Right kidney (tissue), 9 donors: ENCODE results near the gene SIK1.
"Not testable (repeated sequence)": the region's sequence is repeated elsewhere in the genome, so short reads cannot be mapped to it uniquely, and the experiment has no call there.

Experiments used
- DNase-seq: peaks from one replicate; pipeline ENCODE4 v3.0.0-alpha.2; 2016
- long read RNA-seq, 8 donors: transcript quantifications; one replicate each; lab custom pipeline, GENCODE V29; 2026

The SIK1 gene
- long read RNA-seq, donor 1, result 0 reads
- long read RNA-seq, donor 2, result 0 reads
- long read RNA-seq, donor 3, result 0 reads
- long read RNA-seq, donor 4, result 0 reads
- long read RNA-seq, donor 5, result 0 reads
- long read RNA-seq, donor 6, result 0 reads
- long read RNA-seq, donor 7, result 0 reads
- long read RNA-seq, donor 8, result 0 reads

DNA sequence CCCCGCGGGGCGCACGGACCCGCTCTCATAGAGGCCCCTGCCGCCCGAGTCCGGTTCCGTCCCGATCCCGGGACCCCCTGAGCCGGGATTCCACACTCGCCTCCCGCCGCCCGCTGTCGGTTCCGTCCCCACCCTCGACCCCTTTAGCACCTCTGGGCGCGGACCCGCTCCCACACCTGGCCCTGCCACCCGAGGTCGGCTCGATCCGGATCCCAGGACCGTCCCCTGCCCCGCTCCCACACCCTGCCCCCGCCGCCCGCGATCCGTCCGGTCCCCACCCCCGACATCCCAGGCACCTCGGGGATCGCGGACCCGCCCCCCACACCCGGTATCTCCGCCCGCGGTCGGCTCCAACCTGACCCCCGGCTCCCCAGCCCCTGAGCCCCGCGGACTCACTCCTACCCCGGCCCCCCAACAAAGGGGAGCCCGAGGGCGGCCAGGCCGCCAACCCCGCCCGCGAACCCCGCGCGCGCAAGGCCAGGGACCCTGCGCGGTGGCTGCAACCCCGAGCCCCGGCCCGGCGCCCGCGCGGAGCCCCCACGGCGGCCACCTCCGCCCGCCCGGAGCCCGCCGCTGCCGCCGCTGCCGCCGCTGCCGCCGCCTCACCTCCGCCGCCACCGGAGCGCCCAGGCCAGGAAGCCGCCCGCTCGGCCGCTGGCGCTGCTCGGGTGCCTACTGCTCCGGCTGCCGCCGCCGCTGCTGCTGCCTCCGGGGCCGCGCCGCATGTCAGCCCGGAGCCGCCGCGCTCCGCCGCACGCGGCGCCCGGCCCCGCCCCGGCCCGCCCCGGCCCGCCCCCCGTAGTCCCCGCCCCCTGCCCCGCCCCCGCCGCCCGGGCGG lies at the start of gene SIK1:
TSS of gene SIK1 (minus strand) at position 728 of the 838 bp plus-strand sequence. CDS start 953 bp downstream, outside the sequence.
- not testable (repeated sequence) for DNase-seq

DNA sequence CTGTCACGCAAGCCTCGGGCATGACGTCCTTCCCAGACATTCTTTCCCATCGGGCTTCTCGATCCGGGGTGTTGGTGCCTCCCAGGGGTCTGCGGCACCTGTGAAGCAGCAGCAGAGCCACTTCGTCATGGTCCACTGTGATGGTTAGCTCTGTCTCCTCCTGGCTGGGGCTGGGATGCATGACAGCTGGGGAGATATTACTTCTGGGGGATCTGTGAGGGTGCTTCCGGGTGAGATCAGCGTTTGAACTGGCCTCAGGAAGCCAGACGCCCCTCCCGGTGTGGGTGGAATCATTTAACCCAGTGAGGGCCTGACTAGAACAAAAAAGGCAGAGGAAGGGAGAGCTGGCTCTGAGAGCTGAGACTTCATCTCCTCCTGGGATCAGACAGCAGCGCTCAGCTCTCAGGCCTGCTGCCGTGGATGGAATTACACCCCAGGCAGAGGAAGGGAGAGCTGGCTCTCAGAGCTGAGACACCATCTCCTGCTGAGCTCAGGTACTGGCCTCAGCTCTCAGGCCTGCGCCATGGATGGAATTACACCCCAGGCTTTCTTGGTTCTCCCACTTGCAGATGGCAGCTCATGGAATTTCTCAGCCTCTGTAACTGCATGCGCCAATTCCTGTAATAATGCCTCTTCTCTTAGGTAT lies 44.8 kb upstream of the SIK1 start:
- DNase-seq, result not testable (repeated sequence)

DNA sequence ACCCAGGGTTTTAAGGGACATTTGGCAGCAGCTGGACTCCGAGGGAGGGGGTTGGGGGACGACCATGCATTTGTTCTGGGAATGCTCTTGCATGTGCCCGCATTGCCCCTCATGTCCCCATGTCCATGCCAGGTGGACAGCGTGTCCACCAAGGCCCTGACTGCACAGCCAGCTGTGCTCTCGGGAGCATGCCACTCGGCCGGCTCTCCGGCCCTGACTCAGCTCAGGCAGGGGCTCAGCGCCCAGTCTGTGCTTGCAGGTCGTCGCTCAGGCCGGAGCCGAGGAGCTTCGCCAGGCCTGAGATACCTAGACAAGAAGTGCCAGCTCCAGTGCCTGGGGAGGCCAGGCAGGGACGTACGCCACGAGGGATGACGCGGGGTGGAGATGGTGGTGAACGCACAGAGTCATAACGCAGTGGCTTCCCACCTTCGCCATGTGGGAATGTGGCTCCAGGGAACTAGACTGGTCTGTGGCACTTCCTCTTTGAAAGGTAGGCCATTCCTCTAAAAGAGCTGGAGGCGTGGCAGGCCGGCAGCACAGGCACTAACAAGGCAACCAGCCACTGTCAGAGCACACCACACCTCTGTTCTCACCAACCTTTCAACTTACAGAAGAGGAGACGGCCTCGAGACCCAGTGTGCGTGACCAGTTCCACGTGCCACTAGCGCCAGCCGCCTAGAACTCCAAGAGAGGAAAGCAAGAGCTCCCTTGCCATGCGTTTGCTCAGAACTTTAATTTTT lies 43.0 kb upstream of the SIK1 start:
- not testable (repeated sequence) for DNase-seq

DNA sequence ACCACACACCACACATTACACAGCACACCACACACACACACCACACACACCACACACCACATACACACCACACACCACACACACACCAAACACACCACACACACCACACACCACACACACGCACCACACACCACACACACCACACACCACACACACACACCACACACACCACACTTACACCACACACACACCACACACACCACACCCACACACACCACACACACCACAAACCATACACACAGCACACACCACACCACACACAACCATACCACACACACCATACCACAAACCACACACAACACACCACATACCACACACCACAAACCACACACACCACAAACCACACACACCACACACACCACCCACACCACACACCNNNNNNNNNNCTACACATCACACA lies 40.9 kb upstream of the SIK1 start:
- DNase-seq, result no peak

DNA sequence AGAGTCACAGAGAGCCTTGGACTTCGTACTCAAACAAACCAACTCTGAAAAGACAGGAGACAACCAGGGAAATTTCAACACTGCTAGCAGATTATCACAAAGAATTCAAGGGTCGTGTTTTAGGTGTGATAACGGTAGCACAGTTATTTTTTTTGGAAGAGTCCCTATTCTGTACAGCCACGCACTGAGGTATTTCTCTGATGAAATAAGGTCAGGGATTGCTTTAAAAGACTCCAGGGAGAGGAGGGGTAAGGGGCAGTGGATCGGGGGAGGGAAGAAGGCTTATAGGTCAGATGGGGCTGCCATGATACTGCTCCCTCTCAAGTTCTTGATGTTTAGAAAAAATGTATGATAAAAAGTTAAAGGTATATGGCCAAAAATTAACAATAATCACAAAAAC lies 38.2 kb upstream of the SIK1 start:
- not testable (repeated sequence) for DNase-seq

DNA sequence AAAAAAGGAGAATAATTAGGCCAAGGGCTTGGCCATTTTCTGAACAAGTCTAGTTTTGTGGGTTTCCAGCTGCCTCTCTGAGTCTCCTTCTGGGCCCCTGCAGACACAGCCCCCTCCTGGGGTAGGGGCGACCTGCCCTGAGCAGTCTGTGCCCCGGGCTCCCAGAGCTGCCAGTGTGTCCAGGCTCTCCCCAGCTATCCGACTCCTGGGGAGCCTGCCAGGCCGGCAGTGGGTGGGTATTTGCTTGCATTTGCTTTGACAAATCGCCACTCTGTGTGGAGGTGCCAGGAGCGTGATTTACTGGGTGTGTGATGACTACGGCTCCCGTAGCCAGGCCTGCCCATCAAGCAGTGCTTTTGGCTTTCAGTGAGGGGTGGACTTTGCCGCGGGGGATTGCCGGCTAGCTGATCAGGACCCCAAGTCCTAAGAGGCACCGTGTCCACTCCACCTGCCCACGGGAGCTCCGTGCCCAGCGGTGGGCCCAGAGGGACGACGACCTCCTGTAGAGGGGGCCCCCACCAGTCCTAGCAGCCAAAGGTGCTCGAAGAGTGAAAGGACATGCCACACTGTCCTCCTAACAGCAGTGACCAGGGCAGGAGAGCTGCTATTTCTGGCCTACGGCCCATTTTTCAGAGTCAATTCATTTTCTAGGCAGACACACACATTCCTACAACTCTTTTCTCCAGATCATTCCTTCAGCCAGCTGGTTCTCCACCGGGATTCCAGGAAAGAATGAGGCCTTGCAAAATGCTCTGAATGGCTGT lies 36.7 kb upstream of the SIK1 start:
- DNase-seq, result not testable (repeated sequence)

DNA sequence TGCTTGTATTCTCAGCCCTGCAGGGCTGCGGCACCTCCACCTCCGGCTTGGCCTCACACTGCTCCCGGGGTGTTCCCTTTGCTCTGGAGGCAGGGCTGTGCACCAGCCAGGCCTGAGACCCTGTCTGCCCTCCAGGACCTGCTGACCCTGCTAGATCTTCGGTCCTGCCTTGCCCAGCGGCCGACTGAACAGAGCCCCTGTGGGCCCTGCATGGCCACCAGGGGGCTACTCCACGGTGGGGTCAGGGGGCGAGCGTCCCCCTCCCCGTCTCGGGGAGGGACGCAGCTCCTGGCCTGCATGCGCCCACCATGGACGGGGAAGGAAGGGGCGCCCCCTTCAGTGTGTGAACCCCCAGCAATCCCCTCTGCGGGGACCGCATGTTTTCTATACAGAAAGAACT lies 36.0 kb upstream of the SIK1 start:
- DNase-seq, result not testable (repeated sequence)

DNA sequence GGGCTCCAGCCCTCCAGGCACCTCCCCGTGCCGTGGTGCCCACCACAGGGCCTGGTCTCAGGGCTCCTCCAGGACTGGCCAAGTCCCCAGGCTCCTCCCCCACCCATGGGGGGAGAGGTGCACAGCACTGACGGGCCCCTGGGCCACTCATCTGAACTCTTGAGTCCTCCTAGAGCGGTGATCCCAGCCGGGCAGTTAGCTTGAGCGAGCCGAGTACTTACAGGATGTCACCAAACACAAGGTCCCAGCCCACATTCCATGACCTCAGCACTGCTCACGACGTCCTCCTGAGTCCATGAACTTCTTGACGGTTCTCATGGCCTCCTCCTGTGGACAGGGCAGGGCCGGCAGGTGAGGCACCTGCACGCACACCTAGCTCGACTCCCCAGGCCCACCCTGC lies 33.5 kb upstream of the SIK1 start:
- DNase-seq, result not testable (repeated sequence)

DNA sequence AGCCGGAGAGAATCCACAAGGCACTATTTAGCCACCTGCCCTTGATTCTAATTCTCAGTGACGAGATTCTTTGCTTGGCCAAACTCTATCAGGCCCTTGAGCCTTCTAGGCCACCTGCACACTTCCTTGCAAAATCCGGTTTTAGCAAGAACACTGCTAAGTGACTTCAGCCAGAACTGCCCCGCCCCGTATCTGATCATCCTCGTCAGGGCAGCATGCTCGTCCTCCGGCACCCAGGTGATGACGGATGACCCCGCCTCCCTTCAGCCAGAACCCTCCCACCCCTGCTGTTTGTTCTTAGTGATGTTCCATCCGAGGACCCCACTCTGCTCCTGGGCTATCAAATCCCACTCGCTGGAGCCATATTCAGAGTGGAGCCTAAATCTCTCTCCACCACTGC lies 32.1 kb upstream of the SIK1 start:
- DNase-seq, result not testable (repeated sequence)

DNA sequence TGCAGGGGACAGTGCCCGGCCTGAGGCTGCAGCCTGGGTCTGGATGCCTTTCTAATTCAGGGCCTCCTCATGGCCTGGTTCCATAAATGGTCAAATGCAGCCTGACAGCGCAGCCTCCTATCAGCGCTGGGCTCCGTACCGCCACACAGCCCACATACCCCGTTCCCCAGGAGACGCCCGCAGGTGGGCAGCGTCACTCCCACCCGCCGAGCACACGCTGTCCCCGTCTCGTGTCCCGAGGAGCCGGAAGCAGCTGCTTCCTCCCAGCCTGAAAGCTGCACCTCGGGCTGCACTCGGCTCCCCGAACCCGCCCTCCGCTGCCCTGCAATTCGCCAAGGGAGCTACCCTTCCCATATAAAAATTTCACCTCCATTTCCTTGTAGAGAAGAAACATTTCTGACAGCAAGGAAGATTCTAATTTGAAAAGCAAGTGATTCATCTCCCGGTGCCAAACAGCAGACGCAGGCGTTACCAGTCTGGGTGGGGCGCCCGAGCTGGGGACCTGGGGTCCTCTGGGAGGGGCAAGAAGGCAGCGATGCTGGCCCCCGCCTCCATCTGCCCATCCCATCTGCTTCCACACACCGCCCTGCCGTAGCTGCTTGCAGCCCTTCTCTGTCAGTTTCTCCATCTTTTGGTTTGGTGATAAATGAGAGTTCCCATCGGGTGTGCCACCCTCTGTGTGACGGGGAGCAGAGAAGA lies 29.8 kb upstream of the SIK1 start:
- DNase-seq, result not testable (repeated sequence)

DNA sequence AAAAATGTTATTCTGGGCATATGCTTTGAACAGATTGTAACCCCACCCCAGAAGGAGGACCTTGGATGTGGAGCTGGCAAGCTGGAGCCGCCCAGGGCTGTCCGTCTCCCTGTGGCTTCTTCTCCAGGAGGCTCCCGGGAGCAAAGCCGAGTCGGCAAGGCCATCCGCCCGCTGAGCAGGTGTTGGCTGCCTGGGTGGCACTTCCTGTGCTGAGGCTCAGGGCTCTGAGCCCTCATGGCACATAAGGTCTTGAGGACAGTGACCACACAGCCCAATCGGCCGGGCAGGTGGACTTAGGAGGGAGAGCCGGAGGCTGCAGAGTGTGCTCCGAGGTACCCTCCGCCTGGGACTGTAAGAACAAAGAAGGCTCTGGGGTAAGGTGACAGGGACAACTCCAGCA lies 28.8 kb upstream of the SIK1 start:
- not testable (repeated sequence) for DNase-seq

DNA sequence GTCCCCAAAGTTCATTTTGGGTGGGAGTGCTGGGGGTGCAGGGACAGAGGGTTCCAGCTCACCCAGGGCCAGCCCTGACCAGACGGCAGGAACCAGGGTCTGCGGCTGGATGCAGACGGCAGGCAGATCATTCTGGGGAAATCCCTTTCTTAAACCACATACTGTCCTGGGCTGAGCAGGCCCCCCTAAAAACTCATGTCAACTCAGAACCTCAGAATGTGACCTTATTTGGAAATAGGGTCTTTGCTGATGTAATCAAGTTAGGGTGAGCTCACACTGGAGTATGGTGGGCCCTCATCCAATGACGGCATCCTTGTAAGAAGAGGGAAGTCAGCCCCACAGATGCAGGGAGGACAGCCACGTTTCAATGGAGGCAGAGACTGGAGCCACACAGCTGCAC lies 27.2 kb upstream of the SIK1 start:
- DNase-seq, result not testable (repeated sequence)

DNA sequence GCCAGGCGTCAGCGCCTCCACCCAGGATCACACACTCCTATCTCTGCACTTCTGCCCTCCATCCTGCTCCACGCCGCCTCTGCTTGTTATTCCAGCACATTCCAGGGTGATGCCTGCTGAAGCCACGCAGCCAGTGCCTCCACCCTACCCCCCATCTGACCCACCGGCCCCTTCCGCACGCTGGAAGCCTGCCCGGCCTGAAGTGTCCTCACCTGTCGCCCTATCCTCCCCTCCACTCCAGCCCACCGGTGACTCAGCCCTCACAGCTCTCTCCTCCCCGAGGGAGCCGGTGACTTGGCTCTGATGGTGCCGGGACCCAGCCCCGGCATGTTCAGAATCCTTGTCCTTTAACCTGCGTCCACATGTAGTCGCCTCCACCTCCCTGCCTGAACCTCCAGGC lies 24.9 kb upstream of the SIK1 start:
- DNase-seq, result not testable (repeated sequence)

DNA sequence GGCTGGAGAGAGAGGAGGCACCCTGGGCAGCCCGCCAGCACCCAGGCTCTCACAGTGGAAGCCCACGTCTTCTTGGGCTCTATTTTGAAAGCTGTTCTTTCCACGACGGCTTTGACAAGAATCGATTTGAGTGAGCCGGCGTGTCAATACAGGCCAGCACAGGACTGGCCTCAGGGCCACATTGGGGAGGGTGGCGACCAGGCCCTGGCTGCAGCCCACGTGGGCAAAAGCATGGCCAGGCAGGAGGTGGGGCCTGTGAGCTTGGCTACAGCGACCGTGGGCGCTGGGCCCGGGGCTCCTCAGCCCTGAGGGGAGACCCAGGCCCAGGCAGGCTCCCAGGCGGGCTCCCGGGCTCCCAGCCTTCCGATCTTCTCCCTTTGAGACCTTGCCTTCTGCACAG lies 23.4 kb upstream of the SIK1 start:
- DNase-seq, result not testable (repeated sequence)

DNA sequence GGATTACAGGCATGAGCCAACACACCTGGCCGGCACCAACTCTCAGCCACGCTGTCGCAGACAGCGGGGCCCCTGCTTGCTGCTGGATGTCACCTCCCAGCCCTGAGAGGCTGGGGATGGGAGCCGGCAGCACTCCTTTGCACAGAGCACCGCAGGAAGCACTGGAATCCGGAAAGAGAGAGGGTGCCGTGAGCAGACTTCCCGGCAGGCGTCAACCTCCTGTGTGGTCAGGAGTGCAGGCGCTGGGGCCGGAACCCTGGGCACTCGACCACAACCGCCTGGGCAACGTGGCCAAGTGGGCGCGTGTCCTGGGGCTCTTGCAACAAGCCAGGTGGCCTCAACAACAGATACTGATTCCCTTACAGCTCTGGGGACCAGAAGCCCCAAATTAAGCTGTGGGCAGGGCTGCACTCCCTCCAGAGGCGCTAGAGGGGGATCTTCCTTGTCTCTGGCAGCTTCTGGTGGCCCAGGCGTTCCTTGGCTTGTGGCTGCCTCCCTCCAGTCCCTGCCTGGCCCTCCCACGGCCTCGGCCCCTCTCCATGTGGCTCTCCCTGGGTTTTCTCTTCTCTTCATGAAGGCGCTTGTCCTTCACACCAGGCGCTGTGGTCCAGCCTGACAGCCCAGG lies 20.5 kb upstream of the SIK1 start:
- DNase-seq, result not testable (repeated sequence)

DNA sequence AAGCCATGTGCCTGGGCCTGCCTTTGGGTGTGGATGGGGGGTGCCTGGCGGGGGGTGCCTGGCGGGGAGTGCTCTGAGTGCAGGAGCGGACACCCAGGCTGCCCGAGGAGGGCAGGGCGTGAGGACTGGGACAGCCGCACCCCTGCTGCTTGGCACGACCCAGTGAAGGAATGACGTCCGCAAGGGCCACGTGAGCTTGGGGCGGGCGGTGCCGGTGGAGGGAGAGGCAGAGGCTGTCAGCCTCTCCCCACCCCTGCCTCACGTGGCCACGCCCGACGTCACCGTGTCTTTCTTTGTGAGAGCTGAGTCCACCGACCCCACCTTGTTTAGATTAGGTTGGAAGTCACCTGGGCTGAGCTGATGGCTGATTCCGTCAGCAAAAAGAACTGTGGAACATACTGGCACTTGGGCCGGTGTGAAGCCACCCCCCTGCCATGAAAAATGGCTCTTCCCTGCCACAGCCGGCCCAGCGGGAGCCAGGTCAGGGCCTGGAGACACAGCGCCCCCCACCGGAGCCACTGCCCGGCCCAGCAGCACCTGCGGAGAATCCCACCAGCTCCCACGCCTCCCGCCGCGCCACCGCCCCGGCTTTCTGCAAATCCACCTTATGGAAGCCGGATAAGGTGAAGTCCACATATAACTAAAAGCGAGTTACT lies 19.5 kb upstream of the SIK1 start:
- not testable (repeated sequence) for DNase-seq

DNA sequence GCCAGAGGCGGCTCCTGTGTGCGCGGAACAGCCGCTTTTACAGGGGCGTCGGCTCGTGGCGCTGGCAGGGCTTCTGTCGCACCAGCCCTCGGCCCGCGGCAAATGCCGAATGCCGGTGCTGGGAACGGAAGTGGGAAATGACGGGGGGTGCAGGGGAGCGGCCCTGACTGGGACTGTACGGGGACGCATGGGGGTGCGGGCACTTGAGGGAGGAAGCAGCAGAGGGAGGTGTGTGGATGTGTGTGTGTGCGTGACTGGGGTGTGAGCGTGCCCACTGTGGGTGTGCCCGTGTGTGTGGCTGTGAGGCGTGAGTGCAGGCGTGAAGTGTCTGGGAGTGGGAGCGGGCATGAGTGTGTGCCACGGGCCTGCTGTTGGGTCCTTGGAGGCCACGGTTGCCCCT lies 17.6 kb upstream of the SIK1 start:
- DNase-seq, result not testable (repeated sequence)

DNA sequence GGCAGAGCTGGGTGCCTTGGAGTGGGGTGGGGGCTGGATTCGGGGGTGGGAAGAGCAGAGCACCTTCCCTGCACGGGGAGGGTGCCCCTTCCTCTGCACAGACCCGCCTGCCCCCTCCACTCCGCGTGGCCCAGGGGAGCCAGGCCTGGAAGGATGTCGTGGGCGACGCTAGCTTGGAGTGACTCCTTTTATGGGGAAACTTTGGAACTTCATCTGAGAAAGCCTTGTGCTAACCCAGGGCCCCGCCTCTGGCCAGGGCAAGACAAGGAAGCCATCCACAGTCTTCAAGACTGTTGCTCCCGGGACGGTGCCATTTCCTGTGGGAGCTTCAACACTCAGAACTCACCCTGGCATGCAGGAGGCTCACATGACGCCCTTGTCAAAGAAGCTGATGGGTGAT lies 15.6 kb upstream of the SIK1 start:
- not testable (repeated sequence) for DNase-seq

DNA sequence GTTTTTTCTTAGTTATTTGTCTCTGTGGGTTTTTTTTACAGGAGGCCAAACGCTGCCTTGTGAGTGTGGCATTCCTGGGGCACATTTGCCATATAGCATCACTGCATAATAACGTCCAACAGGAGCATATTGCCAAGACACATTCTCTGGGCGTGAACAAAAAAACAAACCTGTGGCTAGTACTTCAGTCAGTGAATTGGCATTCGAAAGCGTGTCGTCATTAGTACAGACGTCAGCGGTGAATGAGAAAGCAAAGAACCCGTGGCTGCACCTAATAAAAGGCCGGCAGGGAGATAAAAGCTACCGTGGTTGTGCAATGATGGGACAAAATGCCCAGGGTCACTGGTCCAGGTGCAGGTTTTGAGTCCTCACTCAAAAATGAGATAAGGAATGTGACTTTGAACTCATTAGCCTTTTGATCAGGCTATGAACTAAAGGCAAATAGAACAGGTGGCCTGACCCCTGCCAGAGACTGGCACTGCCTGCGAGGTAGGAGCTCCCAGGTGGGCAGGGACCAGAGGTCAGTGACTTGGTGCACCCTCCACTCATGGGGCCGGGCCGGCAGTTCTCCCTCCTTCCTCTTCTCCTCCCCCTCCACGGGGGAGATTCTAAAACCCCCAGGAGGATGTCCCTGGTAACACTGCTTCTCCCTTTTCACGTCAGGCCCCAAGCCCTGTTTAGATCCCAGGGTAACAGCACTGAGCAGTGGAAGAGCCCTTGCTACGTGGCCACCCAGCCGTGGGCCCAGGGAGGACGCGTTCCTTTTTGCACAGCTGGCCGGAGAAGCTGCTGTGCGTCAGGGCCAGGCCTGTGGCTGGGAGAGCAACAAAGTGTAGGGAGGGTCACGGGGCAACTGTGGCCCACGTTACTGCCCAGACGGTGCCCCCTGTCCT lies 14.2 kb upstream of the SIK1 start:
- not testable (repeated sequence) for DNase-seq
